Ovary (tissue), 3 donors: ENCODE measurements around the gene BAX.

Source experiments
- POLR2A ChIP-seq: fragments of 450-650 bp; IDR thresholded peaks from one replicate; pipeline ENCODE4 v1.6.1; 2017; ENCODE audit warnings: antibody characterized with exemption, mild to moderate bottlenecking, moderate library complexity
- TF ChIP-seq, protein P1 (sequence below), 3 donors: fragments of 450-650 bp in 2 of 3; fragments of 200-600 bp in 1 of 3; IDR thresholded peaks; one replicate each; pipeline versions ENCODE4 v1.5.1 to v1.8.0; 2016 to 2022; ENCODE audit warnings: antibody characterized with exemption in 3 of 3, mild to moderate bottlenecking in 1 of 3
- donor health status: DM: no; HTN: no; CAD: no.

DNA sequence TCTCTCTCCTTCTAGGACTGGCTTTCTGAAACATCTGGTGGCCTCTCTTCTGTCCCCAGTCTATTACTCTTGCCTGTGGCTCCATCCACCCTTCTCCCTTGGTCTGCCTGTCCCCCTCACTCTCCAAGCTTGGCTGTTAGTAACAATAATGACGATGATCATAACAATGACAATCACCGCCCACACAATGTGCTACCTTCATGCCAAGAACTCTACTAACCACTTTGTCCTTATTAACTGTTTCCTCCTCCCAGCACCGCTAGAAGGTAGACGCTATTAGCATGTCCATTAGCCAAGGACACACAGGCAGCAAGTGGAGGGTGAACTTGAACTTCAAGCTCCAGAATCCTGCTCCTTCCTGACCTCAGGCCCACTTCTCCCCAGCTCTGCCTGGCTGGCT, 35.7 kb downstream of the BAX start:
- TF ChIP-seq, protein P1, sequence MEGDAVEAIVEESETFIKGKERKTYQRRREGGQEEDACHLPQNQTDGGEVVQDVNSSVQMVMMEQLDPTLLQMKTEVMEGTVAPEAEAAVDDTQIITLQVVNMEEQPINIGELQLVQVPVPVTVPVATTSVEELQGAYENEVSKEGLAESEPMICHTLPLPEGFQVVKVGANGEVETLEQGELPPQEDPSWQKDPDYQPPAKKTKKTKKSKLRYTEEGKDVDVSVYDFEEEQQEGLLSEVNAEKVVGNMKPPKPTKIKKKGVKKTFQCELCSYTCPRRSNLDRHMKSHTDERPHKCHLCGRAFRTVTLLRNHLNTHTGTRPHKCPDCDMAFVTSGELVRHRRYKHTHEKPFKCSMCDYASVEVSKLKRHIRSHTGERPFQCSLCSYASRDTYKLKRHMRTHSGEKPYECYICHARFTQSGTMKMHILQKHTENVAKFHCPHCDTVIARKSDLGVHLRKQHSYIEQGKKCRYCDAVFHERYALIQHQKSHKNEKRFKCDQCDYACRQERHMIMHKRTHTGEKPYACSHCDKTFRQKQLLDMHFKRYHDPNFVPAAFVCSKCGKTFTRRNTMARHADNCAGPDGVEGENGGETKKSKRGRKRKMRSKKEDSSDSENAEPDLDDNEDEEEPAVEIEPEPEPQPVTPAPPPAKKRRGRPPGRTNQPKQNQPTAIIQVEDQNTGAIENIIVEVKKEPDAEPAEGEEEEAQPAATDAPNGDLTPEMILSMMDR (IDR thresholded peaks at IDR 0.05) = no peak
- no peak for TF ChIP-seq POLR2A
